NCI-H526 treated with DMSO at 0.1 percent for 48 hours (cell line): ENCODE results near the gene SLC8A1.

ENCODE experiments used
- DNase-seq: peaks from one replicate; lab custom pipeline; 2025; lab: John Stamatoyannopoulos, UW

SLC8A1 gene

GRCh38 chr2:40451918-40452605 lies at the start of gene SLC8A1:
Gene SLC8A1 (minus strand): TSS chr2:40452090.
- DNase-seq, result peak; percentile 27

GRCh38 chr2:40499437-40499836 lies 47.5 kb upstream of the SLC8A1 start:
- DNase-seq, result no peak

DNA sequence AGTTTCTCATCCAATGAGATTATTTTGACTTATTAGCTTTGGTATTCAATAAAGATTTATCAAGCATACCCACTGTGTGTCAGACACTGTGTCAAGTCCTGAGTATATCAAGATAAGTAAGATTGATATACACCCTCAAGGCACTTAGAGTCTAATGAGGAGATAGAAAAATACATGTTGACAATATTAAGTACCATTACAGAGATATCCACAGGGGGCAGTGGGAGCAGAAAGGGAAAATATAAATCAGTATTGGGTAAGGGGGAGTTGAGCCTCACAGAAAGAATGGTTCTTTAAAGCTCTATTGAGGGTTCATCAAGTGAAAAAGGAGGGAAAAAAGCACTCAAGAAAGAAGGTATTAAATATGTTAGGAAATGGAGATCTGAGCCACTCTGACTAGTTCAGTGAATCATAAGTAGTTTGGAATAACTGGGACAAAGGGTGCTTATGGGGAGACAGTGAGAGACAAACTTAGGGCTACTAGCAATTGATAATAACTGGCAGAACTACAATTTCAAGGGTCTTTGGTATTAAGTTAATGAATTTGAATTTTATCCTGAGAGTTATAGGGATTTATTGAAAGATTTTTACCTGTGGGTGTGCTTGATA lies 45.5 kb upstream of the SLC8A1 start:
- no peak for DNase-seq

- no peak for DNase-seq
Measured at GRCh38 chr2:40489678-40489960, 37.7 kb upstream of the SLC8A1 start.

GRCh38 chr2:40488927-40489677 lies 37.2 kb upstream of the SLC8A1 start:
- no peak for DNase-seq

GRCh38 chr2:40488101-40488601 lies 36.3 kb upstream of the SLC8A1 start:
- no peak for DNase-seq

DNA sequence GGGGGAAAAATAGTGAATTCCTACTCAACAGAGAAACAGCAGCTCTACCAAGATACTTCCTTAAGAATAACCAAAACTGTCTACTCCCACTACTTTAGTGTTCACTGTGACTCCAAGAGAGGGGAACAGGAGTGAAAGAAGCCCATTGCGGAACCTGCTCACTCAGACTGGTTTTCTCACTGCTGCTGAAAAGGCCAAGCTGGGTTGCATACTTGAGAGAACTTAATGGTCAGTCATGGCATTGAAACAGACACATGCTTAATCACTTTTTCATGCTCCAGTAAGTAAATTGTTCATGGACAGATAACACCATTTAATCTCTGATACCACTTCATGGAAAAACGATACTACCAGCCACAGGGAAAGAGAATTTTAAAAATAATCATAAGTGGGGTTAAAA lies 35.7 kb upstream of the SLC8A1 start:
- no peak for DNase-seq

- DNase-seq, result no peak
Measured at GRCh38 chr2:40485854-40486253, 34.0 kb upstream of the SLC8A1 start.

- DNase-seq, result no peak
Measured at GRCh38 chr2:40485318-40485717, 33.4 kb upstream of the SLC8A1 start.

GRCh38 chr2:40483549-40484243 lies 31.8 kb upstream of the SLC8A1 start:
- no peak for DNase-seq

- DNase-seq, result no peak
Measured at GRCh38 chr2:40480596-40480995, 28.7 kb upstream of the SLC8A1 start.

DNA sequence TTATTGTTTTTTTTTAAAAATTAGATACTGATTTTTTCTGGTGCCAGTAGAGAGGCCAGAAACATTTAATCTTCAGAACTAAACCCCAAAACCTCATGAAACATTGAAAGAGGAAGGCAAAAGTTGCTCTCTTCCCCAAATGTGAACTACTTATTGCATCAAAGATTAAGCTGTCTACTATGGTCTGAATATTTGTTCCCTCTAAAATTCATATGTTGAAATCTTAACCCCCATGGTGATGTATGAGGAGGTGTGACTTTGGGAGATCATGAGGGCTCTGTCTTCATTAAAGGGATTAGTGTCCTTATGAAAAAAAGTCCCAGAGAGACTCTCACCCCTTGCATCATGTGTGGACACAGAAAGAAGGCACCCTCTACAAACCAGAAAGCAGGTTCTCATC lies 28.2 kb upstream of the SLC8A1 start:
- DNase-seq, result no peak

GRCh38 chr2:40477361-40477760 lies 25.5 kb upstream of the SLC8A1 start:
- no peak for DNase-seq

- no peak for DNase-seq
Measured at GRCh38 chr2:40476436-40476835, 24.5 kb upstream of the SLC8A1 start.

- no peak for DNase-seq
Measured at GRCh38 chr2:40474306-40474705, 22.4 kb upstream of the SLC8A1 start.

GRCh38 chr2:40471866-40472265 lies 20.0 kb upstream of the SLC8A1 start:
- no peak for DNase-seq

GRCh38 chr2:40470822-40471813 lies 19.2 kb upstream of the SLC8A1 start:
- DNase-seq, result no peak

DNA sequence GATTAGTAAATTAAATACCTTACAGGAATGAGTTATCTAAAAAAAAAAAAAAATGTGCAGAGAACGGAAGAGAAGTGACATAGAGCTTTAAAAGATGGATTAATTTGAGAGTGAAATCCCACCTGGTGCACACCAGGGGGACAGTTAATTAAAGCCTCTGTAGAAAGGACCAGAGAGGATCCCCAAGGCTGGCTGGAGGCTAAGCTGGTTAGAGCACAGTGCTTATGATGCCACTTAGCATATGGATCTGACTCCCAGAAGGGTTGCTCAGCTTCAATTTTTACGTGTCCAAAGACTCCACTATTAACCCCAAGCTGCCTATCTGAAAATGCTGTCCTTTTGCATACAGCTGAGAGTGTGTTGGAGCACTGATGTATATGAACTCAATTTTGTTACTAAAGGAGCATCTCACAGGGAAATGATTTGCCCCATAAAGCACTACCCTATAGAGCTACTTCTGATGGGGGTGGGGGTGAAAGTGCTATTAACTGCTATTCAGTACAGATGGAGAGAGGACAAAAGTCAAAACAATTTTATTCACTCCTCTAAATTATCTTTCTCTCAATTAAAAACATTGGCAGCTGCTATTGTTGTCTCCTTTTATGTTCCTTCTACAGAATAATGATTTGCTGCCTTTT lies 15.2 kb upstream of the SLC8A1 start:
- DNase-seq, result no peak

- no peak for DNase-seq
Measured at GRCh38 chr2:40466332-40466906, 14.5 kb upstream of the SLC8A1 start.

- DNase-seq, result no peak
Measured at GRCh38 chr2:40463112-40463511, 11.2 kb upstream of the SLC8A1 start.
